ENCODE measurements around the gene RFX4.

Gene RFX4

DNA sequence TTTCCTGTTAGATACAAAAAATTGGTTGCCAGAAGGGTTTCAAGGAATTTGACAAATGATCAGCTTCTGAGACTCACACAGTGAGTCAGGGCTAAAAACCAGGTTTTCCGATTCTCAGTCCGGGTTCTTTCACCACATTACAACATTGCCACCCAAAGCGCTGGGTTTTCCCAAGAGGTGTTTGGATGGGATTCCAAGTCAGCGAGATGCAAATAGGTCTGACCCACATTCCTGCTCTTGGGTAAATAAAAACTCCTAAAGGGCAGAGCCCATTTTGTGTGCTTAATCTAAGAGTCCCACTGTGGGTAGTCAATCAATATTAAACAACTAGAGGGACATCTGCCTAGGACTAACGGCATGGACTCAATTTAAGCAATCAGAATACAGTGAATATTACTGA lies 186.3 kb downstream of the RFX4 start:
- no peak overlapping the region for H3K27ac ChIP-seq (ENCODE audit: low read depth in 2 of 2, low read length in 2 of 2)
- peaks cover 3 to 6% of the 10 kb centered on the region in 2 donors for H3K4me1 ChIP-seq (ENCODE audit: control insufficient read depth in 2 of 2, insufficient read depth in 2 of 2, low read length in 2 of 2)
- H3K27me3 ChIP-seq (ENCODE audit: control insufficient read depth in 2 of 2, insufficient read depth in 2 of 2, low read length in 2 of 2), result no peaks in the 10 kb centered on the region
- no peak overlapping the region for H3K4me3 ChIP-seq (ENCODE audit: low read length in 2 of 2)
- no peaks in the 10 kb centered on the region for H3K9me3 ChIP-seq (ENCODE audit: control insufficient read depth in 2 of 2, low read length in 2 of 2)
- no peaks in the 10 kb centered on the region for H3K36me3 ChIP-seq (ENCODE audit: control insufficient read depth in 2 of 2, insufficient read depth in 2 of 2, low read length in 2 of 2)
- no peak overlapping the region for H3K9ac ChIP-seq (ENCODE audit: low read depth in 1 of 2, low read length in 2 of 2)

DNA sequence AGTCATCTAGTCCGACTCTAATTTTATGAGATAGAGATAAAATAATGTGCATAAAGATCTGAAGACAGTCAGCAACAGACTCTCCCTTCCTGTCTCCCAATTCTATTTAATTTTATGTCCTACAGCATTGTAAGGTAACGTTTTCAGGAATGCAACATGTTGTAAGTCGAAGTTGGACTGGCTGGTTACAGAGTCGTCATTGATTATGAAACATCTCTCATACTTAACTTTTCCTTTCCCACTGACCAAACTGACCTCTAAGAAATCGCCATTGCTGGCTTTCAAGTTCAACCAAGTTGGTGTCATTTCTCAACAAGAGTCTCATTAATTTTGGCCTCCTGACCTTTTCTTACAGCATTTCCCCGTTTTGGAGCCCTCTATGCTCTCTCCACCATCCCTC lies 186.7 kb downstream of the RFX4 start:
- H3K27me3 ChIP-seq (ENCODE audit: control insufficient read depth in 2 of 2, insufficient read depth in 2 of 2, low read length in 2 of 2), result no peaks in the 10 kb centered on the region
- H3K36me3 ChIP-seq (ENCODE audit: control insufficient read depth in 2 of 2, insufficient read depth in 2 of 2, low read length in 2 of 2), result no peaks in the 10 kb centered on the region
- H3K4me1 ChIP-seq (ENCODE audit: control insufficient read depth in 2 of 2, insufficient read depth in 2 of 2, low read length in 2 of 2), result peaks cover 3 to 6% of the 10 kb centered on the region in 2 donors
- H3K9me3 ChIP-seq (ENCODE audit: control insufficient read depth in 2 of 2, low read length in 2 of 2), result no peaks in the 10 kb centered on the region
- H3K27ac ChIP-seq (ENCODE audit: low read depth in 2 of 2, low read length in 2 of 2), result no peak overlapping the region
- H3K4me3 ChIP-seq (ENCODE audit: low read length in 2 of 2), result no peak overlapping the region
- H3K9ac ChIP-seq (ENCODE audit: low read depth in 1 of 2, low read length in 2 of 2), result no peak overlapping the region

DNA sequence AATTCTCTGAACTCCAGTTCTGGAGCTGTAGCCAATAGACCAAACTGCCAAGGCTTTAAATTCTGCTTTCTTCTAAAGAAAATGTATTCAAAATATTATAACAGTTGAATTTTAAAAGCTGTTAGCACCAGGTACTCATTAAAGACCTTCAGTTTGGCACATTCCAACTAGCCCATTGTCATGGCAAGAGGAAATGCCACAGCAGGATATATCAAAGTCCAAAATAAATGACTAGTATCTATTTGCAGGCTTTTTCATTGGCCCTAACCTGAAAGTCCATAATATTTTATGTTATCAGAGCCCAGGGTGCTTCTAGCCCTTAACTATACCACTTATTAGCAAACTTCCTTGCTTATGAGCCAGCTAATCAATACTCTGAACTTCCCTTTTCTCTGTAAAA lies 188.6 kb downstream of the RFX4 start:
- no peak overlapping the region for H3K4me3 ChIP-seq (ENCODE audit: low read length in 2 of 2)
- H3K27me3 ChIP-seq (ENCODE audit: control insufficient read depth in 2 of 2, insufficient read depth in 2 of 2, low read length in 2 of 2), result no peaks in the 10 kb centered on the region
- no peak overlapping the region for H3K9ac ChIP-seq (ENCODE audit: low read depth in 1 of 2, low read length in 2 of 2)
- no peak overlapping the region for H3K27ac ChIP-seq (ENCODE audit: low read depth in 2 of 2, low read length in 2 of 2)
- no peaks in the 10 kb centered on the region for H3K36me3 ChIP-seq (ENCODE audit: control insufficient read depth in 2 of 2, insufficient read depth in 2 of 2, low read length in 2 of 2)
- H3K9me3 ChIP-seq (ENCODE audit: control insufficient read depth in 2 of 2, low read length in 2 of 2), result no peaks in the 10 kb centered on the region
- peaks cover 5 to 16% of the 10 kb centered on the region in 2 donors for H3K4me1 ChIP-seq (ENCODE audit: control insufficient read depth in 2 of 2, insufficient read depth in 2 of 2, low read length in 2 of 2)

DNA sequence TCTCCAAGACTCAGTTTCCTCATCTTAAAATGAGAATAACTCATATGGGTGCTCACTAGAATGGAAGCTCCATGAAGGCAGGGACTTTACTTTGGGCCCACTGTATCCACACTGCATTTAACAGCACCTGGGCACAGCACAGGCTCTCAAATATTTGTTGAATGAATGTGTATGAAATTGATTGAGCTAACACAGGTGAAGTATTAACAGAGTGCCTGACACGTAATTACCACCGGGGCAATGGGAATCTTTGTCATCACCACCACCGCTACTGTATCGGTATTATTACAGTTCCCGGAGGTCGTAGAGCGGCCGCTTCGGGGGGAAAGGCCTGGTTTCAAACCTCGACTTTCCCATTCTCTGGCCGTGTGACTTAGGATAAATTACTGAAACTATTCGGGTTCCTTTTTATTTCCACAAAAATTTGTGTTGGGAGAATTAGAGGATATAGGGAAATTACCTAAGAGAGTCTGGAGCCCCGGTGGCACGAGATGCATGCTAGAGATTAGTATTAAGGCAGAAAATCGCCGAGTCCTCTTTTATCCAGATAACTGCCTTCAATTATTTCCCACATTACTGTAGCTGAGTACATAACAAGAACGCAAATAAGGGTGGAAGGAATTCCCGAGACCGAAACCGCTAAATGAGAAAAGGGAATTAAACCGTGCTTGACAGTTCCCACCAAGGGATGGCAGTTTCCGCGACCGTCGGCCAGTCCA lies 190.6 kb downstream of the RFX4 start:
- H3K27ac ChIP-seq (ENCODE audit: low read depth in 2 of 2, low read length in 2 of 2), result peak overlapping the region; percentile 91 to 93
- no peaks in the 10 kb centered on the region for H3K9me3 ChIP-seq (ENCODE audit: control insufficient read depth in 2 of 2, low read length in 2 of 2)
- no peaks in the 10 kb centered on the region for H3K27me3 ChIP-seq (ENCODE audit: control insufficient read depth in 2 of 2, insufficient read depth in 2 of 2, low read length in 2 of 2)
- peak overlapping the region; percentile 90 to 95 for H3K4me3 ChIP-seq (ENCODE audit: low read length in 2 of 2)
- peak overlapping the region; percentile 83 to 90 for H3K9ac ChIP-seq (ENCODE audit: low read depth in 1 of 2, low read length in 2 of 2)
- no peaks in the 10 kb centered on the region for H3K36me3 ChIP-seq (ENCODE audit: control insufficient read depth in 2 of 2, insufficient read depth in 2 of 2, low read length in 2 of 2)
- H3K4me1 ChIP-seq (ENCODE audit: control insufficient read depth in 2 of 2, insufficient read depth in 2 of 2, low read length in 2 of 2), result peaks cover 5 to 16% of the 10 kb centered on the region in 2 donors

DNA sequence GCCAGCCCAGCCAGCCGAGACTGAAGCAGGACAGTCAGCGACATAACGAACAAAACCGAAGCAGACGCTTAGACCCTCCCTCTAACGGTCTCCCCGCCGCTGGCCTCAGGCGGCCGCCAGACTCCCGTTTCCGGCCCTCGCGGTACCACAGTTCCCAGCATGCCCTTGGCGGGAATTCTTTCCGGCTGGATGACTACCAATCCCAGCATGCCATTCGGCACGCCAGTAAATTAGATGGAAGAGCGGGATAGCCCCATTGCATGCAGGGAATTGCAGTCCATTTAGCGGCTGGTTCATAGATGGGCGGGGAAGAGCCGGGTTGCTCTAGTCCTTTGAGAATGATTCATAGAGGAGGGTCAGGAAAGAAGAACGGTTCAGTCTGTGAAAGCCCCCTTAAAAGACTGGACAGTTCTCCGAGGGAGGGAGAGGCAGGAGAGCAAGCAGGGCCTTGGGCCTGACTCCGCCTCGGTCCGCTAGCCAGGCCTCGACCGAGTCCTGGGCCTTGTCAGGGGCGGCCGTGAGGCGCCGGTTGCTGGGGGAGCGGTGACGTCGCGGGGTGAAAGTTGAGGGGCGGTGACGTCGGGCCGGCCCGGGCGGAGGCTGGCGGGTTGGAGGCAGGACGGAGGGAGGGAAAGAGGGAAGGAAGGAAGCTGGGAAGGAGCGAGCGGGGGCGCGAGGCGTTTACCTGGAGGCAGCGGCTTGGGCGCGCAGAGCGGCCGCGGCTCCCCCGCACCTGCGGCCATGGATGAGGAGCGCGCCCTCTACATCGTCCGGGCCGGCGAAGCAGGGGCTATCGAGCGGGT lies 191.4 kb downstream of the RFX4 start, which contains the start of gene RIC8B:
Gene RIC8B (plus strand): TSS at position 678 of the 803 bp plus-strand sequence. CDS start 64 bp downstream, at position 742.
- no peaks in the 10 kb centered on the region for H3K36me3 ChIP-seq (ENCODE audit: control insufficient read depth in 2 of 2, insufficient read depth in 2 of 2, low read length in 2 of 2)
- H3K27ac ChIP-seq (ENCODE audit: low read depth in 2 of 2, low read length in 2 of 2), result peak within 1 kb of the TSS; percentile 91 to 93
- H3K4me3 ChIP-seq (ENCODE audit: low read length in 2 of 2), result peak within 1 kb of the TSS; percentile 90 to 95
- peak within 1 kb of the TSS; percentile 83 to 90 for H3K9ac ChIP-seq (ENCODE audit: low read depth in 1 of 2, low read length in 2 of 2)
- no peaks in the 10 kb centered on the region for H3K27me3 ChIP-seq (ENCODE audit: control insufficient read depth in 2 of 2, insufficient read depth in 2 of 2, low read length in 2 of 2)
- no peaks in the 10 kb centered on the region for H3K9me3 ChIP-seq (ENCODE audit: control insufficient read depth in 2 of 2, low read length in 2 of 2)
- H3K4me1 ChIP-seq (ENCODE audit: control insufficient read depth in 2 of 2, insufficient read depth in 2 of 2, low read length in 2 of 2), result peaks cover 5 to 16% of the 10 kb centered on the region in 2 donors

DNA sequence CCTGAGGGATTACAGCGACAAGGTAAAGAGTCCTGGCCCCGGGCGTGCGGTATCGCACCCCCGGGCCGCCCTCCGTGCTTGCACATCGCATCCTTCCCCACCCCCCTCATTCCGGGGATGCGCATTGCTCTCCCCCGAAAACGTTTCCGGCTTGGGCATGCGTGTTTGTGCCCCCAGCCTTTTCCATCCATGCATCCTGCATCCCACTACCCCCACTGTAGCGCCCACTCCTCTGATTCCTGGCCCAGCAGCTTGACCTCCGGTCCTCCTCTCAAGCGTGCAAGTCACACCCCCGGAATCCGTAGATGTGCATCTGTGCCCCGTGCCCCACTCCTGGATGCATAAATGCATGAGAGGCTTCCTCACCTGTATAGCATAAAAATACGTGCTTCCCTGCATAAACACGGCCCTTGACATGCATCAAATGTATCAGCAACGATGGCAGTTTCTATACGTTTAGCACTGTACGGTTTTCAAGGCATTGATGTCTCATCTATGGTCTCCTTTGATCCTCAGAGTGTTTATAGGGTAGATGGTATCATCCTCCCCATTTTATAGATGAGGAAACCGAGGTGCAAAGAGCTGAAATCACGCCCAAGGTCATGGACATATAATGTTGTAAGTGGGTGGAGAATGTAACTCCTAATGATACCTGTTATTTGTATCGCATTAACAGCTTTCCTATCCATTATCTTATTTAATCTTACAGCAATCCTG lies 192.2 kb downstream of the RFX4 start:
- Histone ChIP-seq H3K27me3 (ENCODE audit: control insufficient read depth in 2 of 2, insufficient read depth in 2 of 2, low read length in 2 of 2) (no peaks in the 10 kb centered on the region), H3K27ac (ENCODE audit: low read depth in 2 of 2, low read length in 2 of 2) (peak overlapping the region; percentile 91 to 93), H3K4me1 (ENCODE audit: control insufficient read depth in 2 of 2, insufficient read depth in 2 of 2, low read length in 2 of 2) (peaks cover 5 to 16% of the 10 kb centered on the region in 2 donors)

DNA sequence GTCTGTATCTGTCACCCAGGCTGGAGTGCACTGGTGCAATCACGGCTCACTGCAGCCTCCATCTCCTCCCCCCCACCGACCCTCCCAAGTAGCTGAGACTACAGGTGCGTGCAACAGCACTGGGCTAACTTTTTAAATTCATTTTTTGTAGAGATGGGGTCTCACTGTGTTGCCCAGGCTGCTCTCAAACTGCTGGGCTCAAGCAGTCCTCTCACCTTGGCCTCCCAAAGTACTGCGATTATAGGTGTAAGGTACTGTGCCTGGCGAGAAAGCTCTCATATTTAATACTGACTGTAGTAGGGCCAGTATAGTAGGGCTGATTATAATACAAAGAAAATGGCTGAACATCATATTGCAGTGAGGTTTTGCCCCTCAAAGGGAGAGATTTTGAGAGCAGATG lies 194.1 kb downstream of the RFX4 start:
- Histone ChIP-seq H3K9me3 (ENCODE audit: control insufficient read depth in 2 of 2, low read length in 2 of 2) (no peaks in the 10 kb centered on the region), H3K27ac (ENCODE audit: low read depth in 2 of 2, low read length in 2 of 2) (no peak overlapping the region), H3K36me3 (ENCODE audit: control insufficient read depth in 2 of 2, insufficient read depth in 2 of 2, low read length in 2 of 2) (no peaks in the 10 kb centered on the region), H3K4me1 (ENCODE audit: control insufficient read depth in 2 of 2, insufficient read depth in 2 of 2, low read length in 2 of 2) (peaks cover 5 to 12% of the 10 kb centered on the region in 2 donors), H3K4me3 (ENCODE audit: low read length in 2 of 2) (no peak overlapping the region), H3K27me3 (ENCODE audit: control insufficient read depth in 2 of 2, insufficient read depth in 2 of 2, low read length in 2 of 2) (no peaks in the 10 kb centered on the region), H3K9ac (ENCODE audit: low read depth in 1 of 2, low read length in 2 of 2) (no peak overlapping the region)

More for the DNA sequence above, 192.2 kb downstream of the RFX4 start:
- Histone ChIP-seq H3K9ac (ENCODE audit: low read depth in 1 of 2, low read length in 2 of 2) (peak overlapping the region; percentile 83 to 90), H3K9me3 (ENCODE audit: control insufficient read depth in 2 of 2, low read length in 2 of 2) (no peaks in the 10 kb centered on the region), H3K36me3 (ENCODE audit: control insufficient read depth in 2 of 2, insufficient read depth in 2 of 2, low read length in 2 of 2) (no peaks in the 10 kb centered on the region), H3K4me3 (ENCODE audit: low read length in 2 of 2) (peak overlapping the region; percentile 90 to 95)

DNA sequence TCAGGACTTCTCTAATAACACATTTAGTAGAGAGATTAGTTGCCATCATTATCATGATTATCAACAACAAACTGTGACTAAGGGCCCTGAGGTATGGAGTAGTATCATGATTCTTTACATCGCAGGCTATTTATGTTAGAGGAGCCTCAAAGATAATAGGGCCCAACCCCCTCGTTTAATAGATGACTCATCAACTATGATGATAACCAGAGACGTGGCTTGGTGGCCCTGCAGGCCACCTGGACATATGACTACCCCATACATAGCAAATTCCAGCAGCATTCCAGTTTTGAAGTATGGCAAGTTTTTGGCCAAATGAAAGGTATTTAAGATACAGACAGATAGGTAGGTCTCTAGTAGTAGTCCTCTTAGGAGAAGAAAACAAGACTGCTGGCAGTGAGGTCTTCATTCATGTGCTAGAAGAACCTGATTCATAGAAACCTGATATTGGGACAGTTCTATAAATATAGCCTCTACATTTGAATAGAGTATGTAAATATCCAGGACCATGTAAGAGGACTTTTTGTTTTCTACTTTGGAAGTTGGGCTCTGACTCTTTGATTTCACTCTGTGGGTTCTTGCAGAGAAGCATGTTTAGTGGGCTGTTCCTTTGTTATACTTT lies 197.3 kb downstream of the RFX4 start:
- Histone ChIP-seq H3K27ac (ENCODE audit: low read depth in 2 of 2, low read length in 2 of 2) (no peak overlapping the region), H3K4me3 (ENCODE audit: low read length in 2 of 2) (no peak overlapping the region), H3K27me3 (ENCODE audit: control insufficient read depth in 2 of 2, insufficient read depth in 2 of 2, low read length in 2 of 2) (no peaks in the 10 kb centered on the region), H3K4me1 (ENCODE audit: control insufficient read depth in 2 of 2, insufficient read depth in 2 of 2, low read length in 2 of 2) (peaks cover 3 to 6% of the 10 kb centered on the region in 2 donors), H3K9ac (ENCODE audit: low read depth in 1 of 2, low read length in 2 of 2) (no peak overlapping the region), H3K9me3 (ENCODE audit: control insufficient read depth in 2 of 2, low read length in 2 of 2) (no peaks in the 10 kb centered on the region), H3K36me3 (ENCODE audit: control insufficient read depth in 2 of 2, insufficient read depth in 2 of 2, low read length in 2 of 2) (peaks cover 0 to 4% of the 10 kb centered on the region in 2 donors)

DNA sequence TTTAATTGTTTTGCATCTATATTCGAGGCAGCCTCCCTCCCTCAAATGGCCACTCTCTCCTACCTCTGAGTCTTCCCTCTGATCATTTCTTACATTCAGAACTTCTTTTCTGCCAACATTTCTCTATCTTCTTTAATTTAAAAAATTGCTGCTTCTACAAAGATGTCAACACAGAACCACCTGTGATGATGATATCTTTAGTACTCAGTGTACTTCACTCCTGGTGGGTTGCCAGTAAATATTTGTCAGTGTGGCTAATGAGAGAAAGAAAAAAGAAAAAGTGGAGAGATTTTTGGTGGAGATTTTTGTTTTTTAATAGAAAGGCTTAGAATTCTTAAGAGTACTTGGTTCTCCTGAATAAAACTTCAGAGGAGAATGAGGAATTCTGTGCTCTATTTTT lies 199.8 kb downstream of the RFX4 start:
- peaks cover 0 to 4% of the 10 kb centered on the region in 2 donors for H3K36me3 ChIP-seq (ENCODE audit: control insufficient read depth in 2 of 2, insufficient read depth in 2 of 2, low read length in 2 of 2)
- H3K27me3 ChIP-seq (ENCODE audit: control insufficient read depth in 2 of 2, insufficient read depth in 2 of 2, low read length in 2 of 2), result no peaks in the 10 kb centered on the region
- no peaks in the 10 kb centered on the region for H3K4me1 ChIP-seq (ENCODE audit: control insufficient read depth in 2 of 2, insufficient read depth in 2 of 2, low read length in 2 of 2)
- H3K4me3 ChIP-seq (ENCODE audit: low read length in 2 of 2), result no peak overlapping the region
- no peak overlapping the region for H3K9ac ChIP-seq (ENCODE audit: low read depth in 1 of 2, low read length in 2 of 2)
- no peaks in the 10 kb centered on the region for H3K9me3 ChIP-seq (ENCODE audit: control insufficient read depth in 2 of 2, low read length in 2 of 2)
- no peak overlapping the region for H3K27ac ChIP-seq (ENCODE audit: low read depth in 2 of 2, low read length in 2 of 2)
